Gastrocnemius medialis (tissue), 4 donors: ENCODE measurements around the gene ANXA7.

Experiments used
- CTCF ChIP-seq, 5 experiments: fragments of 450-650 bp in 3 of 5; fragments of 200-600 bp in 2 of 5; sonication (generic) in 2 of 5; IDR thresholded peaks in 4 of 5; conservative IDR thresholded peaks in 1 of 5; 1 replicate in 4 of 5; 2 replicates in 1 of 5; pipeline ENCODE4 v1.5.1; 2016 to 2019; ENCODE audit warnings: antibody characterized with exemption in 5 of 5, mild to moderate bottlenecking in 3 of 5, moderate library complexity in 3 of 5
- POLR2A ChIP-seq, 2 donors: fragments of 450-650 bp; IDR thresholded peaks; one replicate each; pipeline ENCODE4 v1.6.1; 2017; ENCODE audit warnings: antibody characterized with exemption in 2 of 2, mild to moderate bottlenecking in 2 of 2, moderate library complexity in 2 of 2

GRCh38 chr10:73439055-73439454 lies 25.2 kb upstream of the ANXA7 start:
- TF ChIP-seq CTCF (IDR thresholded peaks at IDR 0.05 in 4 of 5, conservative IDR thresholded peaks at IDR 0.05 in 1 of 5) = no peak
- TF ChIP-seq POLR2A (IDR thresholded peaks at IDR 0.05) = no peak
